Measurements from ENCODE around the gene RPS27.

Gene RPS27

GRCh38 chr1:153968408-153968807, 22.2 kb upstream of the RPS27 start:
- no peak for TF ChIP-seq GATA3 (IDR thresholded peaks at IDR 0.05; ENCODE audit: low read depth, low read length)
- TF ChIP-seq GATA2 (IDR thresholded peaks at IDR 0.05; ENCODE audit: low read depth, low read length) = no peak

- TF ChIP-seq GATA2 (IDR thresholded peaks at IDR 0.05; ENCODE audit: low read depth, low read length) = no peak
- no peak for TF ChIP-seq GATA3 (IDR thresholded peaks at IDR 0.05; ENCODE audit: low read depth, low read length)
These were observed 21.6 kb upstream of the RPS27 start for GRCh38 chr1:153968972-153969371.

- TF ChIP-seq GATA2 (IDR thresholded peaks at IDR 0.05; ENCODE audit: low read depth, low read length) = no peak
- no peak for TF ChIP-seq GATA3 (IDR thresholded peaks at IDR 0.05; ENCODE audit: low read depth, low read length)
These were observed 20.2 kb upstream of the RPS27 start for GRCh38 chr1:153970346-153970745.

GRCh38 chr1:153973071-153973470, 17.5 kb upstream of the RPS27 start:
- no peak for TF ChIP-seq GATA2 (IDR thresholded peaks at IDR 0.05; ENCODE audit: low read depth, low read length)
- no peak for TF ChIP-seq GATA3 (IDR thresholded peaks at IDR 0.05; ENCODE audit: low read depth, low read length)

- TF ChIP-seq GATA3 (IDR thresholded peaks at IDR 0.05; ENCODE audit: low read depth, low read length) (no peak), GATA2 (IDR thresholded peaks at IDR 0.05; ENCODE audit: low read depth, low read length) (no peak)
These were observed 17.0 kb upstream of the RPS27 start for GRCh38 chr1:153973525-153973924.

GRCh38 chr1:153976819-153977249, 13.7 kb upstream of the RPS27 start:
- no peak for TF ChIP-seq GATA3 (IDR thresholded peaks at IDR 0.05; ENCODE audit: low read depth, low read length)
- peak; percentile 76 for TF ChIP-seq GATA2 (IDR thresholded peaks at IDR 0.05; ENCODE audit: low read depth, low read length)

- no peak for TF ChIP-seq GATA3 (IDR thresholded peaks at IDR 0.05; ENCODE audit: low read depth, low read length)
- no peak for TF ChIP-seq GATA2 (IDR thresholded peaks at IDR 0.05; ENCODE audit: low read depth, low read length)
These were observed 13.0 kb upstream of the RPS27 start, which contains the start of gene JTB for GRCh38 chr1:153977250-153978240. Gene JTB (minus strand): TSS chr1:153977674. CDS start chr1:153977252, 422 bp downstream.

GRCh38 chr1:153978274-153978909, 12.2 kb upstream of the RPS27 start:
- TF ChIP-seq GATA3 (IDR thresholded peaks at IDR 0.05; ENCODE audit: low read depth, low read length) (no peak), GATA2 (IDR thresholded peaks at IDR 0.05; ENCODE audit: low read depth, low read length) (no peak)

GRCh38 chr1:153984123-153984894, 6.3 kb upstream of the RPS27 start:
- no peak for TF ChIP-seq GATA2 (IDR thresholded peaks at IDR 0.05; ENCODE audit: low read depth, low read length)
- no peak for TF ChIP-seq GATA3 (IDR thresholded peaks at IDR 0.05; ENCODE audit: low read depth, low read length)

GRCh38 chr1:153985341-153985912, 5.1 kb upstream of the RPS27 start:
- no peak for TF ChIP-seq GATA2 (IDR thresholded peaks at IDR 0.05; ENCODE audit: low read depth, low read length)
- TF ChIP-seq GATA3 (IDR thresholded peaks at IDR 0.05; ENCODE audit: low read depth, low read length) = no peak

GRCh38 chr1:153985941-153986761, 4.4 kb upstream of the RPS27 start, which contains the start of gene RAB13:
Gene RAB13 (minus strand): TSS chr1:153986339. CDS start chr1:153986236, 103 bp downstream.
- TF ChIP-seq GATA3 (IDR thresholded peaks at IDR 0.05; ENCODE audit: low read depth, low read length) (no peak), GATA2 (IDR thresholded peaks at IDR 0.05; ENCODE audit: low read depth, low read length) (no peak)

GRCh38 chr1:153987621-153988020, 2.9 kb upstream of the RPS27 start:
- TF ChIP-seq GATA3 (IDR thresholded peaks at IDR 0.05; ENCODE audit: low read depth, low read length) (no peak), GATA2 (IDR thresholded peaks at IDR 0.05; ENCODE audit: low read depth, low read length) (no peak)
